Lung (tissue), 12 donors: ENCODE measurements around the gene MCM10. TPM values are rescaled to one million over a fixed set of nuclear protein-coding genes. Genes with fewer than 3 reads are reported as not detected.

Experiments
- ATAC-seq: fragments of 200-7000 bp; cut with Tn5 transposase; one replicate; pipeline ENCODE4 v1.9.1; 2020; ENCODE audit warnings: moderate number of reproducible peaks; ENCODE audit not compliant: insufficient read depth, low FRiP score
- DNase-seq, 3 donors: peaks; one replicate each; pipeline ENCODE4 v3.0.0-alpha.2; 2013 to 2017
- H3K27ac ChIP-seq, 2 donors: one replicate each; pipeline ENCODE4 v1.5.1; 2013; ENCODE audit warnings: mild to moderate bottlenecking in 2 of 2, moderate library complexity in 2 of 2, control low read depth in 1 of 2, inconsistent platforms in 1 of 2, low read depth in 1 of 2, low read length in 1 of 2
- H3K27me3 ChIP-seq, 3 donors: one replicate each; pipeline ENCODE4 v1.5.1; 2013; ENCODE audit warnings: low read length in 2 of 3; ENCODE audit not compliant: control insufficient read depth in 3 of 3, insufficient read depth in 3 of 3
- H3K36me3 ChIP-seq, 4 donors: one replicate each; pipeline ENCODE4 v1.5.1; 2013; ENCODE audit warnings: low read length in 4 of 4, mild to moderate bottlenecking in 1 of 4, moderate library complexity in 1 of 4; ENCODE audit not compliant: control insufficient read depth in 4 of 4, insufficient read depth in 4 of 4
- H3K4me1 ChIP-seq, 5 donors: one replicate each; pipeline ENCODE4 v1.5.1; 2013; ENCODE audit warnings: low read length in 5 of 5, mild to moderate bottlenecking in 2 of 5, moderate library complexity in 1 of 5; ENCODE audit not compliant: control insufficient read depth in 5 of 5, insufficient read depth in 5 of 5
- H3K4me3 ChIP-seq: one replicate; pipeline ENCODE4 v1.5.1; 2013; ENCODE audit warnings: mild to moderate bottlenecking, control low read depth, moderate library complexity
- H3K9ac ChIP-seq, 2 donors: one replicate each; pipeline ENCODE4 v1.5.1; 2013; ENCODE audit warnings: low read length in 2 of 2, control low read depth in 1 of 2; ENCODE audit not compliant: insufficient read depth in 1 of 2
- H3K9me3 ChIP-seq, 4 donors: one replicate each; pipeline ENCODE4 v1.5.1; 2013; ENCODE audit warnings: low read length in 3 of 4, mild to moderate bottlenecking in 1 of 4, moderate library complexity in 1 of 4; ENCODE audit not compliant: control insufficient read depth in 4 of 4, insufficient read depth in 3 of 4
- CTCF ChIP-seq: IDR thresholded peaks from 2 replicates; pipeline ENCODE4 v1.5.1; 2012; ENCODE audit warnings: mild to moderate bottlenecking; ENCODE audit errors: control extremely low read depth, extremely low read depth
- WGBS, 2 donors: extraction: QIAGEN DNeasy Blood & Tissue Kit; methylation state at CpG; one replicate each; pipeline ENCODE4 v1.1.7; 2013; 5-methylcytosine and 5-hydroxymethylcytosine counted together
- polyA plus RNA-seq, 2 donors: library from polyadenylated mRNA; stranded (reverse); fragments of 200-250 nt; gene quantifications; one replicate each; pipeline ENCODE4 v1.2.1, GENCODE V29; 2013
- total RNA-seq, 2 donors: library from RNA; depleted of rRNA in 1 of 2; stranded (reverse); fragments of >200 nt in 1 of 2; gene quantifications; one replicate each; pipeline ENCODE4 v1.2.1, GENCODE V29; 2014 to 2021
- donor health status: control.
- donor health status: control.
- donor health status: Bipolar disorder and iron deficiency.
- donor health status: healthy.
- donor health status: DM: yes; HTN: yes; CAD: no.

MCM10 gene
- total and polyA plus RNA-seq, 4 donors, result 0.54 to 1.8 (median 1.0) TPM

GRCh38 chr10:13225601-13226000, 64.2 kb downstream of the MCM10 start:
- no peak for TF ChIP-seq CTCF
- H3K27ac ChIP-seq, result no peak overlapping the region
- H3K9ac ChIP-seq, result no peak overlapping the region
- H3K9me3 ChIP-seq, result peaks cover 0 to 5% (median 0%) of the 10 kb centered on the region in 4 donors
- ATAC-seq, result no peak
- no peaks in the 10 kb centered on the region for H3K4me1 ChIP-seq
- H3K27me3 ChIP-seq, result no peaks in the 10 kb centered on the region
- no peak for DNase-seq
- 89 to 95% methylated on average over 8 of the region's 8 CpGs for WGBS, 2 donors
- no peaks in the 10 kb centered on the region for H3K36me3 ChIP-seq
- H3K4me3 ChIP-seq, result no peak overlapping the region

- DNase-seq (no peak), ATAC-seq (no peak)
- no peaks in the 10 kb centered on the region for H3K36me3 ChIP-seq
Observed at GRCh38 chr10:13227031-13227430, 65.7 kb downstream of the MCM10 start.

GRCh38 chr10:13231190-13231589, 69.8 kb downstream of the MCM10 start:
- ATAC-seq (no peak), DNase-seq (no peak)
- Histone ChIP-seq H3K9ac (no peak overlapping the region), H3K27me3 (no peaks in the 10 kb centered on the region), H3K4me3 (no peak overlapping the region), H3K9me3 (peaks cover 0 to 2% (median 0%) of the 10 kb centered on the region in 4 donors), H3K27ac (no peak overlapping the region), H3K36me3 (no peaks in the 10 kb centered on the region), H3K4me1 (no peaks in the 10 kb centered on the region)
- no peak for TF ChIP-seq CTCF
- 69 to 84% methylated on average over 9 of the region's 9 CpGs for WGBS, 2 donors

More at GRCh38 chr10:13227031-13227430, 65.7 kb downstream of the MCM10 start:
- no peaks in the 10 kb centered on the region for H3K27me3 ChIP-seq
- H3K4me3 ChIP-seq, result no peak overlapping the region
- no peak for TF ChIP-seq CTCF
- no peaks in the 10 kb centered on the region for H3K4me1 ChIP-seq
- 88 to 94% methylated on average over 5 of the region's 5 CpGs for WGBS, 2 donors
- H3K9me3 ChIP-seq, result peaks cover 0 to 2% (median 0%) of the 10 kb centered on the region in 4 donors
- no peak overlapping the region for H3K9ac ChIP-seq
- H3K27ac ChIP-seq, result no peak overlapping the region

GRCh38 chr10:13231808-13232207, 70.5 kb downstream of the MCM10 start:
- 77 to 93% methylated on average over 6 of the region's 6 CpGs for WGBS, 2 donors
- DNase-seq, result no peak

More at GRCh38 chr10:13231808-13232207, 70.5 kb downstream of the MCM10 start:
- Histone ChIP-seq H3K4me1 (no peaks in the 10 kb centered on the region), H3K9me3 (peaks cover 0 to 2% (median 0%) of the 10 kb centered on the region in 4 donors), H3K4me3 (no peak overlapping the region), H3K9ac (no peak overlapping the region), H3K36me3 (no peaks in the 10 kb centered on the region), H3K27me3 (no peaks in the 10 kb centered on the region), H3K27ac (no peak overlapping the region)
- no peak for ATAC-seq
- no peak for TF ChIP-seq CTCF
